Trophoblast cell (in vitro differentiated cells and primary cell): ENCODE results near the gene ANKUB1.
A peak's percentile ranks its signal among the peaks of the same experiment; 100 is the strongest.

Source experiments
- DNase-seq, 2 donors: peaks; one replicate each; pipeline ENCODE4 v3.0.0-alpha.2; 2016
- H2AFZ ChIP-seq: 2 replicates; pipeline ENCODE4 v1.6.1; 2013; ENCODE audit warnings: low read length, moderate library complexity, mild to moderate bottlenecking; ENCODE audit not compliant: insufficient read depth, poor library complexity
- H2AK5ac ChIP-seq: 2 replicates; pipeline ENCODE4 v1.6.1; 2013; ENCODE audit warnings: mild to moderate bottlenecking, low read length
- H2BK120ac ChIP-seq: 2 replicates; pipeline ENCODE4 v1.6.1; 2013; ENCODE audit warnings: low read length, mild to moderate bottlenecking, moderate library complexity; ENCODE audit not compliant: insufficient read depth, poor library complexity
- H2BK12ac ChIP-seq: 2 replicates; pipeline ENCODE4 v1.6.1; 2013; ENCODE audit warnings: mild to moderate bottlenecking, low read length, moderate library complexity
- H2BK5ac ChIP-seq: 2 replicates; pipeline ENCODE4 v1.6.1; 2013; ENCODE audit warnings: low read length, low read depth, moderate library complexity, mild to moderate bottlenecking; ENCODE audit not compliant: poor library complexity
- H3K14ac ChIP-seq: 2 replicates; pipeline ENCODE4 v1.6.1; 2013; ENCODE audit warnings: mild to moderate bottlenecking, low read length
- H3K18ac ChIP-seq: 2 replicates; pipeline ENCODE4 v1.6.1; 2013; ENCODE audit warnings: mild to moderate bottlenecking, low read length
- H3K23ac ChIP-seq: 2 replicates; pipeline ENCODE4 v1.6.1; 2013; ENCODE audit warnings: low read length
- H3K27ac ChIP-seq: 2 replicates; pipeline ENCODE4 v1.5.1; 2013; ENCODE audit warnings: low read depth, mild to moderate bottlenecking, inconsistent platforms, low read length, moderate library complexity
- H3K27me3 ChIP-seq: 2 replicates; pipeline ENCODE4 v1.6.1; 2013; ENCODE audit warnings: inconsistent platforms, mild to moderate bottlenecking, low read length, moderate library complexity; ENCODE audit not compliant: insufficient read depth
- H3K36me3 ChIP-seq, 2 experiments: 1 replicate in 1 of 2; 2 replicates in 1 of 2; pipeline ENCODE4 v1.6.1; 2013; ENCODE audit warnings: low read length in 2 of 2, mild to moderate bottlenecking in 2 of 2, moderate library complexity in 1 of 2; ENCODE audit not compliant: insufficient read depth in 2 of 2, control insufficient read depth in 1 of 2
- H3K4ac ChIP-seq: 2 replicates; pipeline ENCODE4 v1.6.1; 2013; ENCODE audit warnings: low read depth, mild to moderate bottlenecking, low read length, moderate library complexity
- H3K4me1 ChIP-seq, 2 experiments: 1 replicate in 1 of 2; 2 replicates in 1 of 2; pipeline ENCODE4 v1.6.1; 2013; ENCODE audit warnings: low read length in 2 of 2, mild to moderate bottlenecking in 2 of 2, moderate library complexity in 1 of 2; ENCODE audit not compliant: insufficient read depth in 2 of 2, control insufficient read depth in 1 of 2
- H3K4me2 ChIP-seq: 2 replicates; pipeline ENCODE4 v1.6.1; 2013; ENCODE audit warnings: inconsistent platforms, mild to moderate bottlenecking, low read length, moderate library complexity
- H3K4me3 ChIP-seq: 2 replicates; pipeline ENCODE4 v1.5.1; 2013; ENCODE audit warnings: mild to moderate bottlenecking, low read depth, low read length, inconsistent platforms
- H3K79me1 ChIP-seq: one replicate; pipeline ENCODE4 v1.6.1; 2013; ENCODE audit warnings: low read length
- H3K79me2 ChIP-seq: 2 replicates; pipeline ENCODE4 v1.6.1; 2013; ENCODE audit warnings: low read length, mild to moderate bottlenecking; ENCODE audit not compliant: control insufficient read depth, insufficient read depth, poor library complexity
- H3K9ac ChIP-seq: 2 replicates; pipeline ENCODE4 v1.6.1; 2013; ENCODE audit warnings: mild to moderate bottlenecking, low read length
- H3K9me3 ChIP-seq: 2 replicates; pipeline ENCODE4 v1.6.1; 2013; ENCODE audit warnings: low read depth, mild to moderate bottlenecking, control low read depth, inconsistent platforms, low read length; ENCODE audit not compliant: insufficient read depth
- H4K12ac ChIP-seq: 2 replicates; pipeline ENCODE4 v1.6.1; 2013; ENCODE audit warnings: low read depth, mild to moderate bottlenecking, low read length, moderate library complexity
- H4K8ac ChIP-seq: 2 replicates; pipeline ENCODE4 v1.6.1; 2013; ENCODE audit warnings: low read depth, mild to moderate bottlenecking, low read length, moderate library complexity
- H4K91ac ChIP-seq: one replicate; pipeline ENCODE4 v1.6.1; 2013; ENCODE audit warnings: low read depth, mild to moderate bottlenecking, low read length, moderate library complexity
- WGBS: extraction: QIAGEN DNeasy Blood & Tissue Kit; methylation state at CpG from one replicate; pipeline ENCODE4 v1.1.7; 2013; ENCODE audit warnings: missing lambda C conversion rate; ENCODE audit not compliant: insufficient read length, insufficient coverage; ENCODE audit errors: extremely low coverage; 5-methylcytosine and 5-hydroxymethylcytosine counted together

ANKUB1 gene

DNA sequence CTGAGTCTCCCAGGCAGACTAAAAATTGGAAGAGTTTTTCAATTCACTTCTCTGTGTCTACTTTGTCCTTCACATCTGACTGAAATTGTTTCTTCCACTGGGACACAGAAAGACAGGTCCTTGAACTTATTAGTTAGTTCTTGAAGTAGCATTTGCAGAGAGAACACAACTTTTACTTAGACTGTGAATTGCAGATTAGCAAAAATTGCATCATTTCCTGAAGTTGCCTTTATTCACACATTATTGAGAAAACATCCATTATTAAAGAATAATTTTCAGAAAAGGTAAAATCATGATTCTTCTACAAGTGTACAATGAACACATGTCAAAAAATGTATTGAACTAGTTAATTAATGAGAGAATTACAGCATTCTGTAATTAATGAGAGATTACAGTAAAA is 38.6 kb downstream of the ANKUB1 start:
- Histone ChIP-seq H3K23ac (no peak overlapping the region), H2BK5ac (no peak overlapping the region), H3K36me3 (peaks cover 2% of the 10 kb centered on the region in 2 experiments), H2AFZ (no peak overlapping the region), H2BK12ac (no peak overlapping the region), H4K8ac (no peak overlapping the region), H4K12ac (no peak overlapping the region), H3K4ac (no peak overlapping the region), H3K4me2 (no peak overlapping the region), H3K14ac (no peak overlapping the region), H3K27ac (no peak overlapping the region), H3K27me3 (no peaks in the 10 kb centered on the region), H3K9ac (no peak overlapping the region), H3K18ac (no peak overlapping the region), H3K4me3 (no peak overlapping the region), H2AK5ac (no peak overlapping the region), H3K9me3 (no peaks in the 10 kb centered on the region), H3K79me2 (peaks cover 4% of the 10 kb centered on the region), H4K91ac (no peak overlapping the region), H3K79me1 (peaks cover 4% of the 10 kb centered on the region), H3K4me1 (peaks cover 0 to 2% of the 10 kb centered on the region in 2 experiments), H2BK120ac (no peak overlapping the region)
- no peak for DNase-seq

GRCh38 chr3:149752788-149753136 is 39.6 kb downstream of the ANKUB1 start:
- no peak overlapping the region for H2BK5ac ChIP-seq
- no peak overlapping the region for H2BK120ac ChIP-seq
- peaks cover 2 to 6% of the 10 kb centered on the region in 2 experiments for H3K36me3 ChIP-seq
- H3K4me3 ChIP-seq = no peak overlapping the region
- no peak overlapping the region for H3K4ac ChIP-seq
- H4K91ac ChIP-seq = no peak overlapping the region
- H3K4me2 ChIP-seq = peak overlapping the region; percentile 73
- no peak overlapping the region for H3K9ac ChIP-seq
- no peak overlapping the region for H2AK5ac ChIP-seq
- peaks cover 4% of the 10 kb centered on the region for H3K79me2 ChIP-seq
- H3K14ac ChIP-seq = no peak overlapping the region
- no peaks in the 10 kb centered on the region for H3K9me3 ChIP-seq
- no peak overlapping the region for H4K8ac ChIP-seq
- H3K27me3 ChIP-seq = no peaks in the 10 kb centered on the region
- H3K79me1 ChIP-seq = peaks cover 4% of the 10 kb centered on the region
- no peak overlapping the region for H4K12ac ChIP-seq
- no peak overlapping the region for H2AFZ ChIP-seq
- peaks cover 0 to 2% of the 10 kb centered on the region in 2 experiments for H3K4me1 ChIP-seq
- no peak overlapping the region for H3K23ac ChIP-seq
- H3K27ac ChIP-seq = no peak overlapping the region
- H3K18ac ChIP-seq = no peak overlapping the region
- no peak overlapping the region for H2BK12ac ChIP-seq
- no peak for DNase-seq

DNA sequence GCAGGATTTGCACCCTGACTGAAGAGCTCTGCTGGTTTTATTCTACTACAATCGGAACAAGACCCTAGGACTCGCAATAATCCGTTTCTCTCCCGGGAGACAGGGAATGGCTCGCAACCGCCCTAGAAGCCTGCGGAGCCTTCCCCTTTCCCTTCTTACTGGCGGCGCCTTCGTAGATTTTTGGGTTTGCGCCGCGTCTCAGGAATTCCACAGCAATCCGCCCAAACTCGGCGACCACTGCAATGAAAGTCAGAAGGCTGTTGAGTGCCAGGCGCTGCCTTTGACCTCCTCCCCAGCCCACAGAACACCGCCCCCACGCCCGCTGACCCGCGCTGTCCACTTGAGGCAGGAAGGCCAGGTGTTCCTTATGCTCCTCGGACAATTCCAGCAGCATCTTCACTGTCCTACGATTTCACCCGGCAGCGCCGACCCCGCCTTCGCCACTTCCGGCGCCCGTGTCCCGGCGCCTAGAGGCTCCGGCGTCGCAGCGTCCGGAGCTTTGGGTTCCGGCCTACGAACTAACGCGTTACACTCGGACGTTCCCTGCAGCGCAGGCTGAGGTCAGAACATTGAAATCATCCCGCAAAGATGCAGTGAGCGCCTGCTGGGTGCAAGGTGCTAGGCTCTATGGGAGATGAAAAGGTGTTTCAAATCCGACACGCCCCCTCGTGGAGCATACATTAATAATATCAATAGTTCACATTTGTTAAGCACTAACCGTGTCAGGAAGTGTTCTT is 40.1 kb downstream of the ANKUB1 start, which contains the start of gene COMMD2:
Gene COMMD2, minus strand, starts transcription at position 439 of the 737 bp plus-strand sequence. Its CDS starts 45 bp downstream, at position 394.
- Histone ChIP-seq H3K4me1 (peaks cover 0 to 2% of the 10 kb centered on the region in 2 experiments), H2AK5ac (peak within 1 kb of the TSS; percentile 76), H4K12ac (peak within 1 kb of the TSS; percentile 40), H2BK120ac (peak within 1 kb of the TSS; percentile 44), H2AFZ (peak within 1 kb of the TSS; percentile 96), H3K36me3 (peaks cover 2 to 6% of the 10 kb centered on the region in 2 experiments), H3K9ac (peak within 1 kb of the TSS; percentile 92), H3K9me3 (no peaks in the 10 kb centered on the region), H3K79me1 (peaks cover 4% of the 10 kb centered on the region), H2BK12ac (no peak within 1 kb of the TSS), H3K4me3 (peak within 1 kb of the TSS; percentile 100), H4K8ac (peak within 1 kb of the TSS; percentile 96), H3K4ac (peak within 1 kb of the TSS; percentile 4), H2BK5ac (peak within 1 kb of the TSS; percentile 0), H3K18ac (peak within 1 kb of the TSS; percentile 24), H3K27ac (peak within 1 kb of the TSS; percentile 67), H3K23ac (no peak within 1 kb of the TSS), H3K79me2 (peaks cover 4% of the 10 kb centered on the region), H3K14ac (peak within 1 kb of the TSS; percentile 50), H3K4me2 (peak within 1 kb of the TSS; percentile 75), H4K91ac (peak within 1 kb of the TSS; percentile 69), H3K27me3 (no peaks in the 10 kb centered on the region)
- DNase-seq = peak; percentile 95 to 97
- WGBS = no CpG with 5 or more reads among the region's 52 CpGs

DNA sequence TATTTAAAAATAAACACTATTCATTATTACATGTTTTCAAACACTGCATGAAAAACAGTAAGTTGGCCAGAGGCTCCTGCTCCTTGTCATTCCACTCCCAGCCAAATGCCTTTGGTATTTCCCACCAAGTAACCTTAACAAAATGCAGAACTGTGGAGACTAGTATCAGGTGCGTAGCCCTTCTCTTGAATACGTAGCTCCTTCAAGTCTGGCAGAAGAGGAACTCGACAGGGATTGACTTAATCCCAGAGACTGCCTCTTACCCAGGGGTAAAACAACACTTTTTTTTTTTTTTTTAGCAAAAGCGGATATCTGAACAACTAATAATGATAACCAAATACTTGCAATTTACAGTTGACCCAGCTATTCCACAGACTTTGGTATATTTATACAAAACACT is 40.8 kb downstream of the ANKUB1 start:
- no peak overlapping the region for H2BK12ac ChIP-seq
- H4K12ac ChIP-seq = no peak overlapping the region
- no peaks in the 10 kb centered on the region for H3K9me3 ChIP-seq
- no peak overlapping the region for H3K4ac ChIP-seq
- no peak overlapping the region for H3K4me3 ChIP-seq
- H2BK5ac ChIP-seq = no peak overlapping the region
- H3K4me2 ChIP-seq = peak overlapping the region; percentile 75
- no CpG with 5 or more reads among the region's 4 CpGs for WGBS
- H4K8ac ChIP-seq = peak overlapping the region; percentile 38
- no peak overlapping the region for H2AFZ ChIP-seq
- no peak overlapping the region for H4K91ac ChIP-seq
- no peak overlapping the region for H3K23ac ChIP-seq
- H3K36me3 ChIP-seq = peaks cover 2 to 9% of the 10 kb centered on the region in 2 experiments
- peaks cover 0 to 2% of the 10 kb centered on the region in 2 experiments for H3K4me1 ChIP-seq
- H3K79me1 ChIP-seq = peaks cover 4% of the 10 kb centered on the region
- no peaks in the 10 kb centered on the region for H3K27me3 ChIP-seq
- no peak overlapping the region for H3K18ac ChIP-seq
- H3K14ac ChIP-seq = no peak overlapping the region
- no peak overlapping the region for H3K9ac ChIP-seq
- no peak overlapping the region for H3K27ac ChIP-seq
- no peak overlapping the region for H2BK120ac ChIP-seq
- DNase-seq = no peak
- peaks cover 4% of the 10 kb centered on the region for H3K79me2 ChIP-seq
- H2AK5ac ChIP-seq = no peak overlapping the region
